ENCODE data around the gene C22orf31. TPM values are rescaled to one million over a fixed set of nuclear protein-coding genes. Genes with fewer than 3 reads are reported as not detected.

The C22orf31 gene
- total and polyA plus RNA-seq, 2 donors (not counting 3 experiments of a cell fraction or from before 2014, with no cell fraction given): not detected

- Histone ChIP-seq H4K20me1 (replicated peaks; ENCODE audit: control insufficient read depth, extremely low read depth, insufficient read depth, low read length) (no peaks in the 10 kb centered on the region), H3K27me3 (ENCODE audit: control insufficient read depth in 2 of 2, insufficient read depth in 2 of 2, low read length in 2 of 2) (peaks cover 25 to 29% of the 10 kb centered on the region in 2 experiments), H3K36me3 (ENCODE audit: control insufficient read depth in 2 of 2, extremely low read depth in 1 of 2, insufficient read depth in 2 of 2, low read length in 2 of 2) (no peaks in the 10 kb centered on the region), H3K79me2 (ENCODE audit: control insufficient read depth, insufficient read depth, low read length) (no peaks in the 10 kb centered on the region), H3K4me1 (ENCODE audit: control insufficient read depth, extremely low read depth, insufficient read depth, low read length) (peaks cover 3% of the 10 kb centered on the region), H3K4me2 (ENCODE audit: insufficient read depth, low read length) (no peak overlapping the region), H2AFZ (ENCODE audit: low read depth, low read length) (no peak overlapping the region), H3K9me1 (replicated peaks; ENCODE audit: control insufficient read depth, extremely low read depth, insufficient read depth, low read length) (no peaks in the 10 kb centered on the region), H3K9me3 (replicated peaks; ENCODE audit: control insufficient read depth, insufficient read depth, low read length) (no peaks in the 10 kb centered on the region), H3K4me3 (replicated peaks in 1 of 3; ENCODE audit: insufficient read depth in 1 of 3, low read depth in 1 of 3, low read length in 3 of 3) (no peak overlapping the region), H3K27ac (ENCODE audit: insufficient read depth, low read depth, low read length) (no peak overlapping the region), H3K9ac (replicated peaks; ENCODE audit: extremely low read depth, insufficient read depth, low read length) (no peak overlapping the region)
- DNase-seq (ENCODE audit: low read depth, low spot score) (no peak), FAIRE-seq (no peak)
- dilution Hi-C loops (cut with MboI; ENCODE audit: extremely low pct_ligation_motif_present, low sequenced_read_pairs): no loop called here
- POLR2A ChIA-PET: no interaction called here
- no TSS peak for BruUV-seq (replicated peaks)
- TF ChIP-seq EZH2 (IDR thresholded peaks at IDR 0.05; ENCODE audit: borderline replicate concordance, low read depth, low read length, severe bottlenecking): no peak
- TF ChIP-seq POLR2AphosphoS5 (IDR thresholded peaks at IDR 0.05; ENCODE audit: insufficient read depth, low read depth, low read length): no peak
- CTCF ChIA-PET: no interaction called here
- intact Hi-C loops (cut with micrococcal nuclease): no loop called here
Observed at GRCh38 chr22:29078036-29078868, 16.6 kb upstream of the C22orf31 start.

- Histone ChIP-seq H3K9ac (replicated peaks; ENCODE audit: extremely low read depth, insufficient read depth, low read length) (no peak overlapping the region), H3K9me1 (replicated peaks; ENCODE audit: control insufficient read depth, extremely low read depth, insufficient read depth, low read length) (no peaks in the 10 kb centered on the region)
- POLR2A ChIA-PET: no interaction called here
Observed at GRCh38 chr22:29074276-29074772, 12.7 kb upstream of the C22orf31 start.

More at GRCh38 chr22:29074276-29074772, 12.7 kb upstream of the C22orf31 start:
- Histone ChIP-seq H3K9me3 (replicated peaks; ENCODE audit: control insufficient read depth, insufficient read depth, low read length) (no peaks in the 10 kb centered on the region), H4K20me1 (replicated peaks; ENCODE audit: control insufficient read depth, extremely low read depth, insufficient read depth, low read length) (no peaks in the 10 kb centered on the region), H3K36me3 (ENCODE audit: control insufficient read depth in 2 of 2, extremely low read depth in 1 of 2, insufficient read depth in 2 of 2, low read length in 2 of 2) (no peaks in the 10 kb centered on the region), H3K27ac (ENCODE audit: insufficient read depth, low read depth, low read length) (no peak overlapping the region), H3K27me3 (ENCODE audit: control insufficient read depth in 2 of 2, insufficient read depth in 2 of 2, low read length in 2 of 2) (peaks cover 41 to 44% of the 10 kb centered on the region in 2 experiments), H3K79me2 (ENCODE audit: control insufficient read depth, insufficient read depth, low read length) (no peaks in the 10 kb centered on the region), H3K4me3 (replicated peaks in 1 of 3; ENCODE audit: insufficient read depth in 1 of 3, low read depth in 1 of 3, low read length in 3 of 3) (no peak overlapping the region), H3K4me1 (ENCODE audit: control insufficient read depth, extremely low read depth, insufficient read depth, low read length) (peaks cover 8% of the 10 kb centered on the region), H3K4me2 (ENCODE audit: insufficient read depth, low read length) (no peak overlapping the region), H2AFZ (ENCODE audit: low read depth, low read length) (no peak overlapping the region)
- BruUV-seq (replicated peaks): no TSS peak
- CTCF ChIA-PET: interaction anchor here (0.7 to 1.4 kb wide), 2 partner anchors 29 to 34 kb away, joined by 3 to 4 read pairs; no protein-coding TSS in a partner anchor
- FAIRE-seq (no peak), DNase-seq (ENCODE audit: low read depth, low spot score) (no peak)
- dilution Hi-C loops (cut with MboI; ENCODE audit: extremely low pct_ligation_motif_present, low sequenced_read_pairs): no loop called here
- intact Hi-C loops (cut with micrococcal nuclease): no loop called here
- TF ChIP-seq JUN (IDR thresholded peaks at IDR 0.05; ENCODE audit: borderline replicate concordance, insufficient read depth, insufficient read length, low read depth) (no peak), GATA2 (IDR thresholded peaks at IDR 0.05; ENCODE audit: insufficient read depth, insufficient read length, low read depth, low read length) (no peak), MYC (IDR thresholded peaks at IDR 0.05; ENCODE audit: low read depth, low read length) (no peak), POLR2A (IDR thresholded peaks at IDR 0.05; ENCODE audit: low read depth, low read length) (no peak), EZH2 (IDR thresholded peaks at IDR 0.05; ENCODE audit: borderline replicate concordance, low read depth, low read length, severe bottlenecking) (no peak), CTCF (IDR thresholded peaks at IDR 0.05; ENCODE audit: extremely low read depth in 1 of 2, insufficient read depth in 1 of 2, low read depth in 1 of 2, low read length in 2 of 2) (no peak)
